Right lobe of liver (tissue), 6 donors: ENCODE measurements around the gene ADGRF1. TPM values are rescaled to one million over a fixed set of nuclear protein-coding genes. Genes with fewer than 3 reads are reported as not detected.

ENCODE experiments used
- ATAC-seq, 4 donors: fragments of 200-7000 bp; cut with Tn5 transposase; one replicate each; pipeline ENCODE4 v1.9.1; 2020; ENCODE audit warnings: mild to moderate bottlenecking in 4 of 4, moderate library complexity in 4 of 4
- DNase-seq, 3 donors: peaks; one replicate each; pipeline ENCODE4 v3.0.0-alpha.2; 2020
- H3K27ac ChIP-seq, 3 donors: fragments of 200-600 bp; one replicate each; pipeline ENCODE4 v1.8.0; 2022
- H3K27me3 ChIP-seq, 2 donors: fragments of 200-600 bp; one replicate each; pipeline ENCODE4 v1.8.0; 2022
- H3K36me3 ChIP-seq, 4 donors: fragments of 200-600 bp; sonication (generic) in 1 of 4; one replicate each; pipeline versions ENCODE4 v1.5.1 to v1.8.0; 2017 to 2022; ENCODE audit warnings: control low read depth in 1 of 4
- H3K4me1 ChIP-seq, 4 donors: fragments of 200-600 bp; sonication (generic) in 1 of 4; one replicate each; pipeline versions ENCODE4 v1.5.1 to v1.8.0; 2017 to 2022; ENCODE audit warnings: control low read depth in 1 of 4
- H3K4me3 ChIP-seq, 3 donors: fragments of 200-600 bp; one replicate each; pipeline ENCODE4 v1.8.0; 2022
- H3K9me3 ChIP-seq, 4 donors: fragments of 200-600 bp; sonication (generic) in 1 of 4; one replicate each; pipeline versions ENCODE4 v1.5.1 to v1.8.0; 2017 to 2022; ENCODE audit warnings: control low read depth in 1 of 4
- POLR2A ChIP-seq: fragments of 450-650 bp; IDR thresholded peaks from one replicate; pipeline ENCODE4 v1.6.1; 2017; ENCODE audit warnings: antibody characterized with exemption, mild to moderate bottlenecking
- WGBS: methylation state at CpG from one replicate; pipeline ENCODE4 v1.1.6; 2018; ENCODE audit warnings: low coverage, low lambda C conversion rate; ENCODE audit not compliant: insufficient coverage; ENCODE audit errors: missing lambda C conversion rate; 5-methylcytosine and 5-hydroxymethylcytosine counted together
- intact Hi-C, 2 donors: fragments of 100-400 bp; cut with DNase I; formaldehyde crosslinking; loops; one replicate each; pipeline versions ENCODE4 v1.11.2 to v1.14.1; 2022
- total RNA-seq, 6 experiments: library from RNA; depleted of rRNA in 2 of 6; stranded (reverse); fragments of >200 nt in 2 of 6; fragmentation: NEBNext Ultra II Directional in 3 of 6; extraction: Animal tissue kit (Norgen Biotek cat#: 25700) in 3 of 6; gene quantifications; one replicate each; pipeline versions ENCODE4 v1.1.0 to v1.2.4, GENCODE V29; 2016 to 2023
- TF ChIP-seq, protein P1 (sequence below), 4 donors: fragments of 200-600 bp in 3 of 4; fragments of 450-650 bp in 1 of 4; IDR thresholded peaks; one replicate each; pipeline versions ENCODE4 v1.5.1 to v1.8.0; 2016 to 2022; ENCODE audit warnings: antibody characterized with exemption in 4 of 4, mild to moderate bottlenecking in 2 of 4
- donor health status: DM: no; HTN: yes; CAD: no.
- donor health status: DM: no; HTN: no; CAD: no.
- donor health status: DM: no; HTN: no; CAD: no.
- donor health status: DM: no; HTN: yes; CAD: no.
- donor health status: DM: no; HTN: yes; CAD: no.

ADGRF1 gene
- total RNA-seq, 6 experiments from 2014 or later: not detected

DNA sequence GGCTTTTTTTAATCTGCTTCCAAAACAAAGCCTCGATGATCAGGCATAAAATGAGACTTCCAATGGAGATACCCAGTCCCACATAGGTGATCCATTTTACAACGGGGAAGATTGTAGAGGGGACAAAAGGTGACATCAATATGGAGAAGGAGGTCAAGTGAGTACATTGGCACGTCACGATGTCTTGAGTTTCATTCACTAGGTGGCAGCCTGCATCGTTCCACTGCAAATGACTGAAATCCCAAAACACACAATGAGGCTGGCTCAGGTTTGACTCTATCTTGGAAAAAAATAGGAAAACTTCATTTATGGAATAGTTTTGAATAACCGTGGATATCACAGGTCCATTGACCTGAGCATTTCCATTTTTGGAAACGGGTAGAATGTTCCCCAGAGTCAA, 32.5 kb downstream of the ADGRF1 start:
- Histone ChIP-seq H3K36me3 (no peaks in the 10 kb centered on the region), H3K27ac (no peak overlapping the region), H3K4me3 (no peak overlapping the region), H3K4me1 (no peaks in the 10 kb centered on the region), H3K27me3 (no peaks in the 10 kb centered on the region), H3K9me3 (no peaks in the 10 kb centered on the region)
- ATAC-seq (no peak), DNase-seq (no peak)
- intact Hi-C loops: no loop called here
- TF ChIP-seq, protein P1, sequence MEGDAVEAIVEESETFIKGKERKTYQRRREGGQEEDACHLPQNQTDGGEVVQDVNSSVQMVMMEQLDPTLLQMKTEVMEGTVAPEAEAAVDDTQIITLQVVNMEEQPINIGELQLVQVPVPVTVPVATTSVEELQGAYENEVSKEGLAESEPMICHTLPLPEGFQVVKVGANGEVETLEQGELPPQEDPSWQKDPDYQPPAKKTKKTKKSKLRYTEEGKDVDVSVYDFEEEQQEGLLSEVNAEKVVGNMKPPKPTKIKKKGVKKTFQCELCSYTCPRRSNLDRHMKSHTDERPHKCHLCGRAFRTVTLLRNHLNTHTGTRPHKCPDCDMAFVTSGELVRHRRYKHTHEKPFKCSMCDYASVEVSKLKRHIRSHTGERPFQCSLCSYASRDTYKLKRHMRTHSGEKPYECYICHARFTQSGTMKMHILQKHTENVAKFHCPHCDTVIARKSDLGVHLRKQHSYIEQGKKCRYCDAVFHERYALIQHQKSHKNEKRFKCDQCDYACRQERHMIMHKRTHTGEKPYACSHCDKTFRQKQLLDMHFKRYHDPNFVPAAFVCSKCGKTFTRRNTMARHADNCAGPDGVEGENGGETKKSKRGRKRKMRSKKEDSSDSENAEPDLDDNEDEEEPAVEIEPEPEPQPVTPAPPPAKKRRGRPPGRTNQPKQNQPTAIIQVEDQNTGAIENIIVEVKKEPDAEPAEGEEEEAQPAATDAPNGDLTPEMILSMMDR (IDR thresholded peaks at IDR 0.05): peak in 1 of 4 donors; percentile 11
- TF ChIP-seq POLR2A: no peak
- WGBS: 47% methylated on average over 7 of the region's 7 CpGs

DNA sequence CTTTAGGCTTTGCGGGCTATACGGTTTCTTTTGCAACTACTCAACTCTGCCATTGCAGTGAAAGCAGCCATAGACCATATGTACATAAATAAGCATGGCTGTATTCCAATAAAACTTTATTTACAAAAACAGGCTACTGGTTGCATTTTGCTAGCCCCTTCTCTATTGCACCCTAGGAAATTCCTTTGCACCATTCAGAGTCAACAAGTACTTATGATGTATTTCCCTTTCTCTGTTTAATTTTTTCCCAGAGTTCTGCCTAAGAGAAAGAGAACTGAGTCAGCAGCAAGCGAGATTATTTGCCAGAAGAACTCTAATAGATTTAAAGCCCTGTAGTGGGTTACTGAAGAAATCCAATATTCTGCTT, 33.8 kb downstream of the ADGRF1 start:
- ATAC-seq (no peak), DNase-seq (no peak)
- Histone ChIP-seq H3K27me3 (no peaks in the 10 kb centered on the region), H3K27ac (no peak overlapping the region), H3K36me3 (no peaks in the 10 kb centered on the region), H3K4me1 (no peaks in the 10 kb centered on the region), H3K9me3 (no peaks in the 10 kb centered on the region), H3K4me3 (no peak overlapping the region)
- intact Hi-C loops: no loop called here
- no peak for TF ChIP-seq POLR2A
- TF ChIP-seq, protein P1 (IDR thresholded peaks at IDR 0.05): no peak
- 80% methylated on average over 3 of the region's 3 CpGs for WGBS

DNA sequence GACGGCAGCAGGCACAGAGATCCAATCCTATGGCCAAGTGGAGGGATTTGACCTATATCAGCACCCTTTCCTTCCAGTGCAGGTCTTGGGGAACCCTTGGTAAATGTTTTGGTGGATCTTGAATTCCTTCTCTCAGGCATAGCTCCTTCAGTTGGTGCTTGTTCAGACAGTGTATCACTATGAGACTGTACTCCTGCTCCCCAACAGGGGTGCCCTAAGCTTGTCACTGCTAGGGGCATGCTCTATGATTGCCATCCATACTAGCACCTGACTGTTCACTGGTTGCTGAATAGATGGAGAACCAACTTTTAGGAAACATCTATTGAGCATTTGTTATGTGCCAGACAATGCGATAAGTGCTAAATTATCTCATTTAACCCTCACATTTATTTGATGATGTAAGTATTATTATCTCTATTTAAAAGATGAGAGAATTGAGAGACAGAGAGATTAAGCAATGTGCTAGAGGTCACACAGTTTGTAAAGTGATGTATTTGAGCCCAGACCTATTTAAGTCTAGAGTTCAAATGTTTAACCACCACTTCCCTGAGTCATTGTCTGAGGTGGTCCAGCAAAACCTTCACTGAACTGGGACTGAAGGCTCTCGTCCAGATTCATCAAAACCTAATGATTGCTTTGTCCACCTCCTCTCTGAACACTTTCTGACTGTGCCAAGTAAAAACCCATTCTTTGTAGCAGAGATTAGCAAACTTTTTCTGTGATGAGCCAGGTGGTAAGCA, 34.3 kb downstream of the ADGRF1 start:
- H3K27me3 ChIP-seq: no peaks in the 10 kb centered on the region
- intact Hi-C loops: no loop called here
- no peak for DNase-seq
- 61% methylated on average over 3 of the region's 3 CpGs for WGBS
- no peak overlapping the region for H3K4me3 ChIP-seq
- TF ChIP-seq POLR2A: no peak
- TF ChIP-seq, protein P1 (IDR thresholded peaks at IDR 0.05): no peak
- H3K36me3 ChIP-seq: no peaks in the 10 kb centered on the region
- ATAC-seq: no peak
- no peaks in the 10 kb centered on the region for H3K9me3 ChIP-seq
- no peaks in the 10 kb centered on the region for H3K4me1 ChIP-seq
- H3K27ac ChIP-seq: no peak overlapping the region

DNA sequence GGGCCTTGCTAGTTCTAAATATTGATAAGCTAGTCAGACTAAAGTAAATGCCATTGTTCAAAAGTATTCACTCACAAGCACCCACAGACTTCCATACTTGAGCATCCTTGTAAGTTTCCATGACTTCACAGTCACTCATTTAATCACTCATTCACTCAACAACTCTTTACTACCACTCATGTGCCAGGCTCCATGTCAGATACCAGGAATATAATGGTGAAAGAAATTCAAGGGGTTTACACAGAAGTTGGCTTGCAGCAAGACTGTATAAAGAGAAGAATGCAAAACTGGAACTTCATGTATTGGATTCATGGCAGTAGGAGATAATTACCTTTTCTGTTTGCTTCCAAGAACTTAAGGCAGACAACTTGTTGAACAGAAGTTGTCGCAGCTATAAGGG, 36.6 kb downstream of the ADGRF1 start:
- intact Hi-C loops: no loop called here
- TF ChIP-seq POLR2A: no peak
- 100% methylated on average over 1 of the region's 1 CpG for WGBS
- H3K36me3 ChIP-seq: no peaks in the 10 kb centered on the region
- ATAC-seq: no peak
- no peak overlapping the region for H3K4me3 ChIP-seq
- no peak overlapping the region for H3K27ac ChIP-seq
- no peaks in the 10 kb centered on the region for H3K9me3 ChIP-seq
- no peaks in the 10 kb centered on the region for H3K4me1 ChIP-seq
- DNase-seq: no peak
- no peaks in the 10 kb centered on the region for H3K27me3 ChIP-seq

DNA sequence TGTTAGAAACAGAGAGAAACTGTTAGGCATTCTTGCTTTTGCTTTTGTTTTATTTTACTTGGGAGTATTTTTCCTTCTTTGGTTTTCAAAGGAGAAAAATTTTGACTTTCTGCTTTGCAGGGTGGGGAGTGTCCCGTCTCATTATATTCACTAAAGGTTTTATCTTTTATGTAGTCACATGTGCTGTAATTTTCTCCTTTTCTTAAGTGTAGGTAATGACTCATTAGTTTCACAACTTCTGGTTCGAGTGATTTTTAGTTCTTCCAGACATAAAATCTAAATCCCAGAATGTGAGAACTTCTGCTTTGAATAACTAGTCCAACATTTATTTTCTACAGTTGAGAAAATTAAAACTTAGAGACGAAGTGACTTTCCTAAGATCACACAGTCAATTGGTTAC, 37.7 kb downstream of the ADGRF1 start:
- no peak overlapping the region for H3K27ac ChIP-seq

More for the DNA sequence above, 37.7 kb downstream of the ADGRF1 start:
- ATAC-seq (no peak), DNase-seq (no peak)
- H3K36me3 ChIP-seq: no peaks in the 10 kb centered on the region
- no peaks in the 10 kb centered on the region for H3K27me3 ChIP-seq
- no peaks in the 10 kb centered on the region for H3K9me3 ChIP-seq
- intact Hi-C loops: no loop called here
- no peaks in the 10 kb centered on the region for H3K4me1 ChIP-seq
- 35% methylated on average over 3 of the region's 3 CpGs for WGBS
- no peak overlapping the region for H3K4me3 ChIP-seq
- no peak for TF ChIP-seq POLR2A
- TF ChIP-seq, protein P1 (IDR thresholded peaks at IDR 0.05): no peak
